HG03045 (cell line): Measurements from ENCODE around the gene FAM167B.
"Not testable (repeated sequence)": the region's sequence is repeated elsewhere in the genome, so short reads cannot be mapped to it uniquely, and the experiment has no call there.

Experiments used
- ATAC-seq: cut with Tn5 transposase; IDR thresholded peaks from one replicate; pipeline ENCODE4 v1.9.1; 2021; ENCODE audit warnings: mild to moderate bottlenecking, moderate library complexity; ENCODE audit not compliant: unreplicated experiment

The FAM167B gene

GRCh38 chr1:32291708-32292538 is 44.9 kb downstream of the FAM167B start, which contains the start of gene HDAC1:
HDAC1 (plus strand) TSS chr1:32292083; CDS start chr1:32292170, 87 bp downstream.
- ATAC-seq: peak; percentile 97

GRCh38 chr1:32298211-32298610 is 51.2 kb downstream of the FAM167B start:
- not testable (repeated sequence) for ATAC-seq
